ENCODE data around the gene NCKAP5. TPM values are rescaled to one million over a fixed set of nuclear protein-coding genes. Genes with fewer than 3 reads are reported as not detected.

NCKAP5 gene
- total and polyA plus RNA-seq, 2 of the 8 experiments (the other 6 are each of a cell fraction or from before 2014, with no cell fraction given): 0.27 to 0.86 TPM

DNA sequence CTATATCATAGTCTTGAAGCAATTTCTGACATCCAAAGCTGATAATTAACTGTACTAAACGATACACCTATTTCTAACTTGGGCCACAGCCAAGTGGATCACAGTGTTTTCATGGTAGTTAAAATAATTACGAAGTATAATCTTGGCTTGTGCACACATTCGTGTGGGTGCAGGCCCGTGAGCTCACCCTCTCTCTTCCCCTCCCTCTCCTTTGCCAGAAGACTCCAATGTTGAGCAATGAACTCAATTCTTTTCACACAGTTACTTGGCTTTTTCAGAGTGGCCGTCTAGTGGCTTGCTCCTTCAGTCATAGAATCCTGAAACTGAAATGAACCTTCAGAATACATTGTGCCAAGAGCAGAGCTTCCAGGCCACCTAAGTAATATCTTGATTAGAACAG, 178.7 kb downstream of the NCKAP5 start:
- Histone ChIP-seq H3K36me3 (ENCODE audit: control insufficient read depth in 2 of 4, insufficient read depth in 4 of 4, low read length in 3 of 4) (no peaks in the 10 kb centered on the region), H2BK20ac (ENCODE audit: low read length) (no peak overlapping the region), H2BK15ac (ENCODE audit: low read length) (no peak overlapping the region), H2BK5ac (ENCODE audit: low read depth, low read length) (no peak overlapping the region), H2BK12ac (ENCODE audit: low read depth, low read length) (no peak overlapping the region), H3K4ac (replicated peaks; ENCODE audit: insufficient read length, low read depth, low read length) (no peak overlapping the region), H4K91ac (replicated peaks; ENCODE audit: insufficient read length, low read length) (no peak overlapping the region), H3K79me2 (ENCODE audit: control insufficient read depth in 1 of 2, insufficient read depth in 2 of 2, low read length in 2 of 2) (no peaks in the 10 kb centered on the region), H2AK5ac (ENCODE audit: low read depth, low read length) (no peak overlapping the region), H3K14ac (ENCODE audit: insufficient read length) (no peak overlapping the region), H4K8ac (ENCODE audit: extremely low read depth, insufficient read depth, low read length) (no peak overlapping the region), H3K27ac (ENCODE audit: low read depth, low read length) (no peak overlapping the region), H4K20me1 (replicated peaks in 1 of 2; ENCODE audit: control insufficient read depth in 1 of 2, insufficient read depth in 2 of 2, low read length in 2 of 2) (no peaks in the 10 kb centered on the region), H4K5ac (ENCODE audit: insufficient read length, low read depth, low read length) (no peak overlapping the region), H3K23me2 (ENCODE audit: low read depth, low read length) (no peaks in the 10 kb centered on the region), H2AFZ (ENCODE audit: low read length) (no peak overlapping the region), H3K23ac (ENCODE audit: insufficient read length) (no peak overlapping the region), H3K4me2 (ENCODE audit: insufficient read depth in 1 of 2, low read depth in 2 of 2, low read length in 2 of 2) (no peak overlapping the region), H3K9me3 (ENCODE audit: insufficient read depth in 2 of 2, low read depth in 1 of 2, low read length in 1 of 2) (peaks cover 18 to 20% of the 10 kb centered on the region in 2 experiments), H2BK120ac (replicated peaks; ENCODE audit: low read depth, low read length) (no peak overlapping the region), H3K4me3 (ENCODE audit: extremely low read depth in 1 of 4, insufficient read depth in 2 of 4, low read depth in 3 of 4, low read length in 4 of 4) (no peak overlapping the region), H3K4me1 (replicated peaks in 1 of 4; ENCODE audit: control insufficient read depth in 3 of 4, insufficient read depth in 4 of 4, low read length in 3 of 4) (no peaks in the 10 kb centered on the region), H3K79me1 (ENCODE audit: low read depth, low read length) (no peaks in the 10 kb centered on the region), H3K9ac (replicated peaks in 1 of 4; ENCODE audit: extremely low read depth in 1 of 4, low read depth in 3 of 4, low read length in 3 of 4) (no peak overlapping the region), H3K56ac (replicated peaks; ENCODE audit: insufficient read length, low read depth, low read length) (no peak overlapping the region), H3K27me3 (replicated peaks in 1 of 4; ENCODE audit: control insufficient read depth in 3 of 4, extremely low read depth in 1 of 4, insufficient read depth in 3 of 4, low read length in 3 of 4) (no peaks in the 10 kb centered on the region), H3K18ac (ENCODE audit: extremely low read depth, low read length) (no peak overlapping the region)
- WGBS, 2 experiments (ENCODE audit: extremely low coverage in 1 of 2, insufficient coverage in 1 of 2, insufficient read length in 1 of 2, insufficient replicate concordance in 2 of 2, low coverage in 1 of 2, low lambda C conversion rate in 2 of 2, missing lambda C conversion rate in 1 of 2): 92% methylated on average over 5 of the region's 5 CpGs; no CpG with 5 or more reads in 1 of the 2 experiments
- TF ChIP-seq, protein P1, sequence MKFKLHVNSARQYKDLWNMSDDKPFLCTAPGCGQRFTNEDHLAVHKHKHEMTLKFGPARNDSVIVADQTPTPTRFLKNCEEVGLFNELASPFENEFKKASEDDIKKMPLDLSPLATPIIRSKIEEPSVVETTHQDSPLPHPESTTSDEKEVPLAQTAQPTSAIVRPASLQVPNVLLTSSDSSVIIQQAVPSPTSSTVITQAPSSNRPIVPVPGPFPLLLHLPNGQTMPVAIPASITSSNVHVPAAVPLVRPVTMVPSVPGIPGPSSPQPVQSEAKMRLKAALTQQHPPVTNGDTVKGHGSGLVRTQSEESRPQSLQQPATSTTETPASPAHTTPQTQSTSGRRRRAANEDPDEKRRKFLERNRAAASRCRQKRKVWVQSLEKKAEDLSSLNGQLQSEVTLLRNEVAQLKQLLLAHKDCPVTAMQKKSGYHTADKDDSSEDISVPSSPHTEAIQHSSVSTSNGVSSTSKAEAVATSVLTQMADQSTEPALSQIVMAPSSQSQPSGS (IDR thresholded peaks at IDR 0.05; ENCODE audit: low read length): no peak
- TF ChIP-seq MAX (IDR thresholded peaks at IDR 0.05) (no peak), RAD21 (IDR thresholded peaks at IDR 0.05 in 1 of 2, conservative IDR thresholded peaks at IDR 0.05 in 1 of 2; ENCODE audit: low read depth in 2 of 2, low read length in 2 of 2) (no peak), FOSL1 (IDR thresholded peaks at IDR 0.05; ENCODE audit: insufficient read depth, low read depth, low read length) (no peak), SP4 (IDR thresholded peaks at IDR 0.05; ENCODE audit: low read length) (no peak), MAFK (IDR thresholded peaks at IDR 0.05; ENCODE audit: low read depth, low read length) (no peak)
- POLR2A ChIA-PET (ENCODE audit: partially characterized antibody): no interaction called here
- DNase-seq (ENCODE audit: low read depth in 1 of 2, low spot score in 2 of 2): no peak
- no peak for FAIRE-seq
- CTCF ChIA-PET (ENCODE audit: partially characterized antibody): no interaction called here
